H1 (cell line): ENCODE measurements around the gene RPGR. TPM values are rescaled to one million over a fixed set of nuclear protein-coding genes. Genes with fewer than 3 reads are reported as not detected.

Experiments used
- CTCF ChIA-PET: fragments of 300-600 bp; sonication (Branson Sonifier 250); formaldehyde crosslinking; loops from one replicate; lab custom pipeline; 2021; ENCODE audit not compliant: partially characterized antibody; lab: Charles Lee
- POLR2A ChIA-PET: fragments of 300-600 bp; sonication (Branson Sonifier 250); formaldehyde crosslinking; loops from one replicate; lab custom pipeline; 2021; ENCODE audit warnings: inconsistent platforms; ENCODE audit not compliant: partially characterized antibody; lab: Charles Lee
- DNase-seq, 2 experiments: peaks; one replicate each; pipeline versions ENCODE4 v3.0.0 to v3.0.0-alpha.2; 2010 to 2022; ENCODE audit warnings: low spot score in 2 of 2, low read depth in 1 of 2, mixed read lengths in 1 of 2
- FAIRE-seq: peaks from 2 replicates; lab custom pipeline; 2011; peaks lifted over from hg19 to GRCh38; lab: Jason Lieb, UNC
- H2AFZ ChIP-seq: 2 replicates; pipeline ENCODE4 v1.8.1; 2012; ENCODE audit warnings: low read length, inconsistent platforms
- H2AK5ac ChIP-seq: 2 replicates; pipeline ENCODE4 v1.6.1; 2013; ENCODE audit warnings: low read depth, low read length
- H2BK120ac ChIP-seq: replicated peaks from 2 replicates; pipeline ENCODE3; 2013; ENCODE audit warnings: low read depth, low read length, inconsistent platforms
- H2BK12ac ChIP-seq: 2 replicates; pipeline ENCODE4 v1.6.1; 2013; ENCODE audit warnings: low read depth, low read length
- H2BK15ac ChIP-seq: 2 replicates; pipeline ENCODE4 v1.6.1; 2013; ENCODE audit warnings: low read length
- H2BK20ac ChIP-seq: 2 replicates; pipeline ENCODE4 v1.6.1; 2013; ENCODE audit warnings: low read length
- H2BK5ac ChIP-seq: 2 replicates; pipeline ENCODE4 v1.6.1; 2013; ENCODE audit warnings: low read depth, low read length
- H3K14ac ChIP-seq: 2 replicates; pipeline ENCODE4 v1.6.1; 2013; ENCODE audit warnings: inconsistent platforms; ENCODE audit not compliant: insufficient read length
- H3K18ac ChIP-seq: 2 replicates; pipeline ENCODE4 v1.6.1; 2013; ENCODE audit warnings: low read length; ENCODE audit errors: extremely low read depth
- H3K23ac ChIP-seq: 2 replicates; pipeline ENCODE4 v1.6.1; 2013; ENCODE audit warnings: inconsistent platforms; ENCODE audit not compliant: insufficient read length
- H3K23me2 ChIP-seq: 2 replicates; pipeline ENCODE4 v1.6.1; 2013; ENCODE audit warnings: low read depth, low read length
- H3K27ac ChIP-seq: 2 replicates; pipeline ENCODE4 v1.6.1; 2011; ENCODE audit warnings: low read depth, low read length, inconsistent platforms
- H3K27me3 ChIP-seq, 4 experiments: replicated peaks in 1 of 4; 1 replicate in 1 of 4; 2 replicates in 3 of 4; pipeline versions ENCODE4 v1.6.1 to v1.8.1; 2011 to 2013; ENCODE audit warnings: low read length in 3 of 4, mild to moderate bottlenecking in 3 of 4, inconsistent platforms in 2 of 4, mixed read lengths in 2 of 4, moderate library complexity in 1 of 4; ENCODE audit not compliant: control insufficient read depth in 3 of 4, insufficient read depth in 3 of 4; ENCODE audit errors: extremely low read depth in 1 of 4
- H3K36me3 ChIP-seq, 4 experiments: 2 replicates each; pipeline versions ENCODE4 v1.6.1 to v1.8.1; 2011 to 2013; ENCODE audit warnings: mild to moderate bottlenecking in 4 of 4, low read length in 3 of 4, moderate library complexity in 2 of 4, control low read depth in 1 of 4, inconsistent platforms in 1 of 4; ENCODE audit not compliant: insufficient read depth in 4 of 4, control insufficient read depth in 2 of 4
- H3K4ac ChIP-seq: replicated peaks from 2 replicates; pipeline ENCODE3; 2013; ENCODE audit warnings: low read length, low read depth, mixed read lengths, inconsistent platforms; ENCODE audit not compliant: insufficient read length
- H3K4me1 ChIP-seq, 4 experiments: replicated peaks in 1 of 4; 1 replicate in 1 of 4; 2 replicates in 3 of 4; pipeline versions ENCODE4 v1.6.1 to v1.8.1; 2011 to 2013; ENCODE audit warnings: low read length in 3 of 4, inconsistent platforms in 2 of 4, mixed read lengths in 1 of 4; ENCODE audit not compliant: insufficient read depth in 4 of 4, control insufficient read depth in 3 of 4
- H3K4me2 ChIP-seq, 2 experiments: 2 replicates each; pipeline versions ENCODE4 v1.6.1 to v1.8.1; 2011 to 2013; ENCODE audit warnings: low read depth in 2 of 2, low read length in 2 of 2, control low read depth in 1 of 2, inconsistent platforms in 1 of 2, mild to moderate bottlenecking in 1 of 2; ENCODE audit not compliant: insufficient read depth in 1 of 2
- H3K4me3 ChIP-seq, 4 experiments: fragments of 200-600, 300-600 bp in 1 of 4; sonication (generic), shearing (Covaris generic), sonication (Bioruptor Twin) in 1 of 4; 2 replicates each; pipeline versions ENCODE4 v1.5.1 to v1.8.1; 2011 to 2016; ENCODE audit warnings: low read length in 4 of 4, low read depth in 3 of 4, control low read depth in 2 of 4, inconsistent platforms in 2 of 4, mild to moderate bottlenecking in 2 of 4, mixed read lengths in 1 of 4, moderate library complexity in 1 of 4; ENCODE audit not compliant: insufficient read depth in 2 of 4; ENCODE audit errors: extremely low read depth in 1 of 4
- H3K56ac ChIP-seq: replicated peaks from 2 replicates; pipeline ENCODE3; 2013; ENCODE audit warnings: low read depth, mild to moderate bottlenecking, mixed read lengths, low read length, inconsistent platforms; ENCODE audit not compliant: insufficient read length
- H3K79me1 ChIP-seq: 2 replicates; pipeline ENCODE4 v1.6.1; 2013; ENCODE audit warnings: low read depth, low read length, control low read depth
- H3K79me2 ChIP-seq, 2 experiments: 2 replicates each; pipeline versions ENCODE4 v1.6.1 to v1.8.1; 2012 to 2013; ENCODE audit warnings: low read length in 2 of 2, mild to moderate bottlenecking in 2 of 2, inconsistent platforms in 1 of 2; ENCODE audit not compliant: insufficient read depth in 2 of 2, control insufficient read depth in 1 of 2
- H3K9ac ChIP-seq, 4 experiments: replicated peaks in 1 of 4; 1 replicate in 1 of 4; 2 replicates in 3 of 4; pipeline versions ENCODE4 v1.6.1 to v1.8.1; 2011 to 2013; ENCODE audit warnings: low read depth in 3 of 4, low read length in 3 of 4, control low read depth in 2 of 4, mild to moderate bottlenecking in 2 of 4, moderate library complexity in 2 of 4, inconsistent platforms in 1 of 4; ENCODE audit errors: extremely low read depth in 1 of 4
- H3K9me3 ChIP-seq, 2 experiments: 2 replicates each; pipeline versions ENCODE4 v1.6.1 to v1.8.1; 2012 to 2013; ENCODE audit warnings: mild to moderate bottlenecking in 2 of 2, moderate library complexity in 2 of 2, control low read depth in 1 of 2, inconsistent platforms in 1 of 2, low read depth in 1 of 2, low read length in 1 of 2, mixed read lengths in 1 of 2; ENCODE audit not compliant: insufficient read depth in 2 of 2
- H4K20me1 ChIP-seq, 2 experiments: replicated peaks in 1 of 2; 2 replicates each; pipeline versions ENCODE3 to v1.8.1; 2011 to 2013; ENCODE audit warnings: inconsistent platforms in 2 of 2, low read length in 2 of 2, mild to moderate bottlenecking in 1 of 2; ENCODE audit not compliant: insufficient read depth in 2 of 2, control insufficient read depth in 1 of 2
- H4K5ac ChIP-seq: 2 replicates; pipeline ENCODE4 v1.6.1; 2013; ENCODE audit warnings: low read length, low read depth, mixed read lengths, inconsistent platforms; ENCODE audit not compliant: insufficient read length
- H4K8ac ChIP-seq: 2 replicates; pipeline ENCODE4 v1.8.0; 2013; ENCODE audit warnings: mild to moderate bottlenecking, moderate library complexity, low read length, inconsistent platforms; ENCODE audit not compliant: insufficient read depth; ENCODE audit errors: extremely low read depth
- H4K91ac ChIP-seq: replicated peaks from 2 replicates; pipeline ENCODE3; 2013; ENCODE audit warnings: low read length, mixed read lengths, inconsistent platforms; ENCODE audit not compliant: insufficient read length
- BCL11A ChIP-seq, 2 experiments: IDR thresholded peaks; one replicate each; pipeline ENCODE4 v1.6.1; 2011; ENCODE audit warnings: low read depth in 2 of 2, low read length in 2 of 2, mild to moderate bottlenecking in 2 of 2
- CHD2 ChIP-seq: IDR thresholded peaks from 2 replicates; pipeline ENCODE4 v1.6.1; 2012; ENCODE audit warnings: low read length, improper control_type of control experiment
- KDM4A ChIP-seq: IDR thresholded peaks from one replicate; pipeline ENCODE4 v1.7.1; 2012; ENCODE audit warnings: low read depth, mild to moderate bottlenecking, moderate library complexity, low read length, inconsistent platforms; ENCODE audit not compliant: severe bottlenecking
- KDM5A ChIP-seq: fragments of 200-600 bp; IDR thresholded peaks from 2 replicates; pipeline ENCODE4 v1.7.1; 2012; ENCODE audit warnings: mild to moderate bottlenecking, low read length, inconsistent platforms, mixed read lengths
- NRF1 ChIP-seq: IDR thresholded peaks from 2 replicates; pipeline ENCODE4 v1.6.1; 2011; ENCODE audit warnings: mild to moderate bottlenecking, low read depth, low read length, improper control_type of control experiment
- RBBP5 ChIP-seq: IDR thresholded peaks from 2 replicates; pipeline ENCODE4 v1.7.1; 2012; ENCODE audit warnings: low read depth, mild to moderate bottlenecking, inconsistent platforms, low read length, moderate library complexity, borderline replicate concordance
- RXRA ChIP-seq: IDR thresholded peaks from 2 replicates; pipeline ENCODE4 v1.6.1; 2011; ENCODE audit warnings: low read depth, mild to moderate bottlenecking, low read length, moderate library complexity; ENCODE audit not compliant: insufficient read depth
- SAP30 ChIP-seq: fragments of 300-600 bp; sonication (generic); IDR thresholded peaks from 2 replicates; pipeline ENCODE4 v1.7.1; 2012; ENCODE audit warnings: low read length, moderate library complexity, mild to moderate bottlenecking, inconsistent platforms; ENCODE audit not compliant: insufficient read depth, insufficient replicate concordance
- TAF1 ChIP-seq: IDR thresholded peaks from 2 replicates; pipeline ENCODE4 v1.6.1; 2011; ENCODE audit warnings: mild to moderate bottlenecking, low read depth, low read length
- ZNF274 ChIP-seq: IDR thresholded peaks from 2 replicates; pipeline ENCODE4 v1.7.0; 2012; ENCODE audit warnings: low read length, borderline replicate concordance; ENCODE audit errors: extremely low read depth
- WGBS, 2 experiments: shearing (Covaris generic) in 1 of 2; methylation state at CpG; one replicate each; pipeline versions ENCODE4 v1.1.6 to v1.1.7; 2013 to 2015; ENCODE audit warnings: low lambda C conversion rate in 2 of 2, mixed read lengths in 2 of 2, inconsistent platforms in 1 of 2, low coverage in 1 of 2, missing lambda C conversion rate in 1 of 2; ENCODE audit not compliant: insufficient replicate concordance in 2 of 2, insufficient coverage in 1 of 2, insufficient read length in 1 of 2; ENCODE audit errors: extremely low coverage in 1 of 2, missing lambda C conversion rate in 1 of 2; 5-methylcytosine and 5-hydroxymethylcytosine counted together
- polyA plus RNA-seq, 7 experiments: library from polyadenylated mRNA; depleted of rRNA in 3 of 7; stranded (reverse) in 5 of 7; unstranded in 2 of 7; fragments of >200 nt in 5 of 7; fragments of 200-250 nt in 2 of 7; gene quantifications; 1 replicate in 5 of 7; 2 replicates in 1 of 7; 4 replicates in 1 of 7; pipeline versions ENCODE4 v1.2.1 to v1.2.3, GENCODE V29; 2011 to 2013; ENCODE audit warnings: missing spikeins in 2 of 7, mixed read lengths in 2 of 7
- total RNA-seq: library from RNA; stranded (reverse); fragmentation: NEBNext Ultra II Directional; extraction: Animal tissue kit (Norgen Biotek cat#: 25700); gene quantifications from 2 replicates; pipeline ENCODE4 v1.2.1, GENCODE V29; 2021
- TF ChIP-seq, protein P1 (sequence below): IDR thresholded peaks from 2 replicates; pipeline ENCODE4 v1.6.1; 2012; ENCODE audit warnings: inconsistent platforms

Gene RPGR
- total and polyA plus RNA-seq, 2 of the 8 experiments (the other 6 are each of a cell fraction or from before 2014, with no cell fraction given), result 1.6 to 10.0 TPM

DNA sequence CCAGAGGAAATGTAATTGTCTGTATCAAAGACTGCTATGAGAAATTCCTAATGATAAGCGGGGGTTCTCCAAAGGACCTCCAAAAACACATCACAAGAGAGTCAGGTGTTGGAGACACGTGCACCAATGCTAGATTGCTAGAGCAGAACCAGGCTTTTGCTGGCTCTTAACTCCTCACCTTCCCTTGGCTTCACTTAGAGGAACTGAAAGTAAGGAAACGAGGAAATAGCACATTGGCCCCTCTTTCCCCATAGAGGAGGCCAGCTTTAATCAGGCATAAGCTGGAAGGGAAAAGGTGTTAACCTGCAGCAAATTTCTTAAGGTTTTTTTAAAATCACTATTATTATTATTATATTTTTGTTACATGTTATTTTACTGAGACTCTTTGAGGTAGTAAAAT, 38.6 kb upstream of the RPGR start:
- H3K4me1 ChIP-seq, result no peaks in the 10 kb centered on the region
- no peak overlapping the region for H4K8ac ChIP-seq
- 82% methylated on average over 3 of the region's 3 CpGs; no CpG with 5 or more reads in 1 of the 2 experiments for WGBS, 2 experiments
- no peak overlapping the region for H2BK120ac ChIP-seq
- no peak overlapping the region for H3K14ac ChIP-seq
- H3K79me2 ChIP-seq, result no peaks in the 10 kb centered on the region
- H2BK20ac ChIP-seq, result no peak overlapping the region
- H2BK5ac ChIP-seq, result no peak overlapping the region
- no peak overlapping the region for H3K27ac ChIP-seq
- no peak overlapping the region for H2AK5ac ChIP-seq
- DNase-seq, result no peak
- ChIA-PET CTCF (no interaction called here), POLR2A (no interaction called here)
- no peak overlapping the region for H4K91ac ChIP-seq
- H3K18ac ChIP-seq, result no peak overlapping the region
- TF ChIP-seq RXRA (no peak), ZNF274 (no peak), CHD2 (no peak), KDM5A (no peak), RBBP5 (no peak), TAF1 (no peak), KDM4A (no peak), NRF1 (no peak), SAP30 (no peak), BCL11A (IDR thresholded peaks at IDR 0.05; ENCODE audit: low read depth in 2 of 2, low read length in 2 of 2) (no peak)
- TF ChIP-seq, protein P1, sequence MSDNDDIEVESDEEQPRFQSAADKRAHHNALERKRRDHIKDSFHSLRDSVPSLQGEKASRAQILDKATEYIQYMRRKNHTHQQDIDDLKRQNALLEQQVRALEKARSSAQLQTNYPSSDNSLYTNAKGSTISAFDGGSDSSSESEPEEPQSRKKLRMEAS, result no peak
- no peak overlapping the region for H2BK12ac ChIP-seq
- no peak overlapping the region for H3K4me3 ChIP-seq
- no peak overlapping the region for H3K23ac ChIP-seq
- H3K23me2 ChIP-seq, result no peaks in the 10 kb centered on the region
- H2AFZ ChIP-seq, result no peak overlapping the region
- H2BK15ac ChIP-seq, result no peak overlapping the region
- no peaks in the 10 kb centered on the region for H3K79me1 ChIP-seq
- no peaks in the 10 kb centered on the region for H3K36me3 ChIP-seq
- no peaks in the 10 kb centered on the region for H3K27me3 ChIP-seq
- no peak overlapping the region for H3K4me2 ChIP-seq
- H4K20me1 ChIP-seq, result no peaks in the 10 kb centered on the region
- no peak overlapping the region for H3K9ac ChIP-seq
- FAIRE-seq, result no peak
- no peak overlapping the region for H3K56ac ChIP-seq
- H3K9me3 ChIP-seq, result no peaks in the 10 kb centered on the region
- no peak overlapping the region for H3K4ac ChIP-seq
- H4K5ac ChIP-seq, result no peak overlapping the region
